Progenitor cell of endocrine pancreas (in vitro differentiated cells): ENCODE measurements around the gene RTL5. TPM values are rescaled to one million over a fixed set of nuclear protein-coding genes. Genes with fewer than 3 reads are reported as not detected.

ENCODE experiments used
- DNase-seq: peaks from one replicate; pipeline ENCODE4 v3.0.0; 2021; ENCODE audit warnings: low spot score; ENCODE audit not compliant: unreplicated experiment
- H3K27ac Mint-ChIP-seq: 2 replicates; pipeline ENCODE4 v1.8.0; 2021; ENCODE audit warnings: mild to moderate bottlenecking, moderate library complexity, mixed read lengths
- H3K27me3 Mint-ChIP-seq: 2 replicates; pipeline ENCODE4 v1.8.0; 2021; ENCODE audit warnings: mixed read lengths
- H3K36me3 Mint-ChIP-seq: 2 replicates; pipeline ENCODE4 v1.8.0; 2022; ENCODE audit warnings: mixed read lengths; ENCODE audit not compliant: insufficient read depth
- H3K4me1 Mint-ChIP-seq: 2 replicates; pipeline ENCODE4 v1.8.0; 2021; ENCODE audit warnings: low read depth, mixed read lengths
- H3K4me3 Mint-ChIP-seq: 2 replicates; pipeline ENCODE4 v1.8.0; 2021; ENCODE audit warnings: low read depth, mild to moderate bottlenecking, moderate library complexity, mixed read lengths
- H3K9me3 Mint-ChIP-seq: 2 replicates; pipeline ENCODE4 v1.8.0; 2021; ENCODE audit warnings: low read depth, mixed read lengths
- total RNA-seq: library from RNA; stranded (reverse); gene quantifications from 2 replicates; pipeline ENCODE4 v1.2.1, GENCODE V29; 2021
- TF ChIP-seq, protein P1 (sequence below): fragments of 200-600 bp; sonication (generic); IDR thresholded peaks from one replicate; pipeline ENCODE4 v1.5.0; 2021; ENCODE audit warnings: antibody characterized with exemption, mild to moderate bottlenecking; ENCODE audit not compliant: unreplicated experiment

The RTL5 gene
- total RNA-seq, 1 donor from 2014 or later = 19.4 TPM

DNA sequence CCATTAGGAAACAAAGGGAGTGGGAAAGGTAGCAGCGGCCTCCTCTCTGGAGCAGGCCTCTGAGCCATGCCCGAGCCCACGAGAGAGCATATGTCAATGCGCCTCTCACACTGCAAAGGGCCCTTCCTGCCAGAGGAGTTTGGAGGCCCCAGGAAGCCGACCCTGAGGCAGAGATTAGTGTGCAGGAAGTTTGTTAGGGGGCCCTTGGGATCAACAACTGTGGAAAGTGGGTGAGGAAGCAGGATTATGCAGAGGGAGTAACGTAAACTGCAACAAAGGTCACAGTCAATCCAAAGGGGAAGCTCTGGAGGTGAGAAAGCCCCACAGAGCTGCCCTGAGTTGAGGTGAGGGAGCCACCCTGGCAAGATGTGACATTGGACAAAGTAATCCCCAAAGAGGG, 17.4 kb downstream of the RTL5 start:
- peaks cover 11% of the 10 kb centered on the region for H3K4me1 Mint-ChIP-seq
- peaks cover 5% of the 10 kb centered on the region for H3K9me3 Mint-ChIP-seq
- DNase-seq = no peak
- TF ChIP-seq, protein P1, sequence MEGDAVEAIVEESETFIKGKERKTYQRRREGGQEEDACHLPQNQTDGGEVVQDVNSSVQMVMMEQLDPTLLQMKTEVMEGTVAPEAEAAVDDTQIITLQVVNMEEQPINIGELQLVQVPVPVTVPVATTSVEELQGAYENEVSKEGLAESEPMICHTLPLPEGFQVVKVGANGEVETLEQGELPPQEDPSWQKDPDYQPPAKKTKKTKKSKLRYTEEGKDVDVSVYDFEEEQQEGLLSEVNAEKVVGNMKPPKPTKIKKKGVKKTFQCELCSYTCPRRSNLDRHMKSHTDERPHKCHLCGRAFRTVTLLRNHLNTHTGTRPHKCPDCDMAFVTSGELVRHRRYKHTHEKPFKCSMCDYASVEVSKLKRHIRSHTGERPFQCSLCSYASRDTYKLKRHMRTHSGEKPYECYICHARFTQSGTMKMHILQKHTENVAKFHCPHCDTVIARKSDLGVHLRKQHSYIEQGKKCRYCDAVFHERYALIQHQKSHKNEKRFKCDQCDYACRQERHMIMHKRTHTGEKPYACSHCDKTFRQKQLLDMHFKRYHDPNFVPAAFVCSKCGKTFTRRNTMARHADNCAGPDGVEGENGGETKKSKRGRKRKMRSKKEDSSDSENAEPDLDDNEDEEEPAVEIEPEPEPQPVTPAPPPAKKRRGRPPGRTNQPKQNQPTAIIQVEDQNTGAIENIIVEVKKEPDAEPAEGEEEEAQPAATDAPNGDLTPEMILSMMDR = no peak
- H3K36me3 Mint-ChIP-seq = no peaks in the 10 kb centered on the region
- no peaks in the 10 kb centered on the region for H3K27me3 Mint-ChIP-seq
- H3K27ac Mint-ChIP-seq = no peak overlapping the region
- H3K4me3 Mint-ChIP-seq = no peak overlapping the region

DNA sequence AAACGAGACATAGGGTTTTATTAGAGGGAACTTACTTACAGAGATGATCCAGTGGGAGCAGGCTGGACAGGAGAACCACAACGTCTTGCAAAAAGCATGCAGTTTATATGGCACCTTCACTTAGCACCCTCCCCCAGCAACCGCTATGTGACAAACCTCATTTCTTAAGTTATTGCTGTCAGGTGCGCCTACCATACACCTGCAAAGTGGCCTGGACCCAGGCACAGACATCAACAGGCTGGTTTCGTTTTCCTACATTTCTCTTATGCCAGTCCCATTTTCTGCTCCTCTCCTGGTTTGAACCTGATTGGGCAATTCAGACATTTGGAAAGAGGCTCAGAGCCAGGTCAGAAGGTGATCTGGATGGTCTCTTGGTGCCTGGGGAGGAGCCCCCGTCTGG, 18.3 kb downstream of the RTL5 start:
- H3K4me3 Mint-ChIP-seq = no peak overlapping the region
- no peak overlapping the region for H3K27ac Mint-ChIP-seq
- no peaks in the 10 kb centered on the region for H3K36me3 Mint-ChIP-seq
- H3K4me1 Mint-ChIP-seq = peaks cover 11% of the 10 kb centered on the region
- no peak for DNase-seq
- H3K9me3 Mint-ChIP-seq = peaks cover 9% of the 10 kb centered on the region
- H3K27me3 Mint-ChIP-seq = no peaks in the 10 kb centered on the region
- TF ChIP-seq, protein P1 = no peak

DNA sequence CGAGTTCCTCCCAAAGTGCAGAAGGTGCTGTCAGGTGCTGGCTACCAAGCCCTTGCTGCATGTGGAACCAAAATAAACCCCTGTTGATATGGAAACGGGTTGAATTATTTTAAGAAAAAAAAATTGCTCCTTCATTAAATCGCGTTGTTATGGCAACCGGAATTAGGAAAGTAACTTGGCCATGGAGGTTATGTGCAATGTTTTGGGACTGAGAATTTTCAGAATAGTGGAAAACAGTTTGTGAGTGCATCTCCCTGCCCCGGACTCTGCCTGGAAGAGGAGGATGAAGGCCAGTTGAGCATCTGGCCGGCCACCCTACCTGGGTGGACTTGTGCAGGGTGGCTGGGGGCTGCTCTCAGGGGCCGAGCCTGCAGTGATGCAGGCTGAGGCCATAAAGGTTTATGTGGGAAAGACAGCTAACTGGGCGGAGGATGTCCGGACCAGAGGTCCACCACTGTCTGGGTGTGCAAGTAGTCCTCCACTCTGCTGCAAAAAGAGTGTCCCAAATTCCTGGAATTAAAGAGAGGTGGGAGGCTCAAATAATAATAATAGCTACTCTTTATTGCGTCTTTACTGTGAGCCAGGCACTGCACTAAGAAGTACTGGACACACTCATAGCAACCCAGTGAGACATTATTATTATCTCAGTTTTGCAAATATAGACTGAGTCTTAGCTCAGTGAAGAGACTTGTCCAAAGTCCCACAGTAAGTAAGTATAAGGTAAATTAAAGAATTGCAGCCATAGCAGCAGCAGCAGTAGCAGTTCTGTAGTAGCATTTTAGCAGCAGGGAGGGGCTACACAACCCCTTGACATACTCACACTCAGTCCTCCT, 20.6 kb downstream of the RTL5 start:
- peaks cover 9% of the 10 kb centered on the region for H3K4me1 Mint-ChIP-seq
- peaks cover 1% of the 10 kb centered on the region for H3K36me3 Mint-ChIP-seq
- H3K27me3 Mint-ChIP-seq = no peaks in the 10 kb centered on the region
- no peak for DNase-seq
- no peak overlapping the region for H3K27ac Mint-ChIP-seq
- TF ChIP-seq, protein P1 = no peak
- H3K9me3 Mint-ChIP-seq = peaks cover 11% of the 10 kb centered on the region
- H3K4me3 Mint-ChIP-seq = no peak overlapping the region

DNA sequence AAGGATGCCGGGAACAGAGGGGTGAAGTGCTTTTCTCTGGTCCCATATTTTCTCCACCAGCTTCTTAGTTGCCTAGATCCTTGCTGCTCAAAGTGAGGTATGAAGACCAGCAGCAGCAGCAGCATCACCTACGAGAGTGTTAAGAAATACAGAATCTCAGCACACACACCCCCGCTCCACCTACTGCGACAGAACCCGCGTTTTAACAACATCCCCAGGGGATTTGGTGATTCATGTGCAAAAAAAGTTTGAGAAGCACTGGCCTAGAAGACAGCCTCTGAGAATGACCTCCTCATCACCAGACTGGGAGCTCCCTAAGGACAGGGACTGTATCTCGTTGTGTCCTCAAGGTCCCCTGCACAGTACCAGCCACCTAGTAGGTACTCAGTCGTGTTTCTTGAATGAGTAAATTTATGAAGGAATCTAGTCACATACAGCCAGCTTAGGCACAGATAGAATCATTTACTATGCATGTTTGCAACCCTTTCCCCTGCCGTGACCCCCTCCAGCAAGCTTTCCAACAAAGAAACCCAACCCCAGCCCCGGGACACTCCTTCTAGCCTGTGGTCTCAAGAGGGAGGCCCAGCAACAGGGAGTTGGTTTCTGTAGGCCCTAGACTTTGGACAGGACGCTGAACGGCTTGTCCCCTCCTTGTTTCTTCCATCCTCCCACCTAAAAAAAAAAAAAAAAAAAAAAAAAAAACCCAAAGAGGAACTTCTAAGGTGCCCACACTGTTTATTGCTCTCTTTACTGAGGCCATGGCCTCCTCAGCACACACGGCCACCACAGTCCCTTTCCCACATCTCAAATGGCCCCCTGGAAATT, 21.5 kb downstream of the RTL5 start:
- no peak overlapping the region for H3K27ac Mint-ChIP-seq

DNA sequence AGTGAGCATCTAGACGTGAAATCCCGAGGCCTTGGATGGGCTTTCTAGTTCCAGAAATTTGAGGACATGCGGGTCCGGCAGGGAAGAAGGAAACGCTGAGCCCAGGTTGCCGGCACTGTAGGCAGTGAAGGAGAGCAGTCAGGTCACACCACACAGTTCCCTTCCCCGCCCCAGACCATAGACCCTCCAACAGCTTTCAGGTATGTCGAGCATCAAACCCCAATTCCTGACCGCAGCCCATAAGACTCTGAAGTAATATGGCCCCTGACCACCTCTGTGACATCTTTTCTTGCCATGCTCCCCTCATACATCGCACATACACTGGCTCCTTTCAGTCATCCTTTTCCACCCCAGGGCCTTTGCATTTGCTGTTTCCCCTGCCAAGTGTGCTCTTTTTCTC, 23.0 kb downstream of the RTL5 start:
- Mint-ChIP-seq H3K4me3 (no peak overlapping the region), H3K27me3 (no peaks in the 10 kb centered on the region), H3K27ac (no peak overlapping the region), H3K9me3 (peaks cover 17% of the 10 kb centered on the region), H3K4me1 (peaks cover 4% of the 10 kb centered on the region), H3K36me3 (peaks cover 1% of the 10 kb centered on the region)
- no peak for DNase-seq
- TF ChIP-seq, protein P1 = no peak

More for the DNA sequence above, 21.5 kb downstream of the RTL5 start:
- H3K36me3 Mint-ChIP-seq = peaks cover 1% of the 10 kb centered on the region
- TF ChIP-seq, protein P1 = no peak
- no peak for DNase-seq
- peaks cover 6% of the 10 kb centered on the region for H3K4me1 Mint-ChIP-seq
- no peak overlapping the region for H3K4me3 Mint-ChIP-seq
- H3K9me3 Mint-ChIP-seq = peaks cover 11% of the 10 kb centered on the region
- H3K27me3 Mint-ChIP-seq = no peaks in the 10 kb centered on the region
